T-helper 1 cell treated with Interleukin-12 subunit alpha and Interleukin-12 subunit beta and Interleukin-4 antibody, amounts not matched to agents 30 ng/mL and 1 ng/mL, for 36 hours (primary cell): ENCODE data around the gene WDR83. TPM values are rescaled to one million over a fixed set of nuclear protein-coding genes. Genes with fewer than 3 reads are reported as not detected.
"Not testable (repeated sequence)": the region's sequence is repeated elsewhere in the genome, so short reads cannot be mapped to it uniquely, and the experiment has no call there.

Experiments used
- intact Hi-C: fragments of 100-400 bp; cut with micrococcal nuclease; formaldehyde crosslinking; loops from one replicate; pipeline ENCODE4 v1.15.1; 2024
- total RNA-seq: library from RNA; stranded (reverse); gene quantifications from 2 replicates; pipeline ENCODE4 v1.2.3, GENCODE V29; 2022

WDR83 gene
- 19.2 and 20.1 TPM in 2 replicates for total RNA-seq

GRCh38 chr19:12666265-12667048 lies at the start of gene WDR83, which contains the start of gene MAN2B1:
Gene WDR83, plus strand, starts transcription at chr19:12666807. Its CDS starts 2,984 bp downstream, at chr19:12669791.
Gene MAN2B1, minus strand, starts transcription at chr19:12666742. Its CDS starts 41 bp downstream, at chr19:12666701.
- intact Hi-C loops = loop anchor here (1.0 to 5.0 kb wide), 7 partner anchors 53 to 744 kb away; partner anchors contain the start of genes ZNF443, ZNF563 and ZNF799

GRCh38 chr19:12617646-12618045 lies 49.0 kb upstream of the WDR83 start:
- intact Hi-C loops = loop anchor here (10.0 kb wide), 1 partner anchor 537 kb away; the partner anchor contains the start of genes IER2 and STX10

- intact Hi-C loops = not testable (repeated sequence)
Observed at GRCh38 chr19:12621253-12622024, 45.2 kb upstream of the WDR83 start.

GRCh38 chr19:12623361-12624031 lies 43.1 kb upstream of the WDR83 start:
- intact Hi-C loops = no loop called here

- intact Hi-C loops = no loop called here
Observed at GRCh38 chr19:12626958-12627357, 39.6 kb upstream of the WDR83 start.

GRCh38 chr19:12628040-12629022 lies 38.3 kb upstream of the WDR83 start:
- intact Hi-C loops = no loop called here

GRCh38 chr19:12629215-12629614 lies 37.4 kb upstream of the WDR83 start:
- intact Hi-C loops = no loop called here

GRCh38 chr19:12636631-12637030 lies 30.0 kb upstream of the WDR83 start:
- intact Hi-C loops = no loop called here

- intact Hi-C loops = no loop called here
Observed at GRCh38 chr19:12638611-12639182, 27.9 kb upstream of the WDR83 start.

- intact Hi-C loops = loop anchor here (1.0 kb wide), 4 partner anchors 30 to 76 kb away; partner anchors contain the start of genes ZNF490 and ZNF791
Observed at GRCh38 chr19:12639901-12640613, 26.6 kb upstream of the WDR83 start.

GRCh38 chr19:12641456-12641855 lies 25.2 kb upstream of the WDR83 start:
- intact Hi-C loops = no loop called here

GRCh38 chr19:12642506-12642905 lies 24.1 kb upstream of the WDR83 start:
- intact Hi-C loops = no loop called here

- intact Hi-C loops = not testable (repeated sequence)
Observed at GRCh38 chr19:12643716-12644115, 22.9 kb upstream of the WDR83 start.

- intact Hi-C loops = no loop called here
Observed at GRCh38 chr19:12646551-12646950, 20.1 kb upstream of the WDR83 start.

GRCh38 chr19:12647047-12647446 lies 19.6 kb upstream of the WDR83 start:
- intact Hi-C loops = no loop called here

- intact Hi-C loops = no loop called here
Observed at GRCh38 chr19:12647490-12648071, 19.0 kb upstream of the WDR83 start.

GRCh38 chr19:12648088-12648487 lies 18.5 kb upstream of the WDR83 start:
- intact Hi-C loops = no loop called here

GRCh38 chr19:12649941-12650340 lies 16.7 kb upstream of the WDR83 start:
- intact Hi-C loops = no loop called here

GRCh38 chr19:12652219-12652618 lies 14.4 kb upstream of the WDR83 start:
- intact Hi-C loops = no loop called here
